ENCODE measurements around the gene MAPK10.

The MAPK10 gene

DNA sequence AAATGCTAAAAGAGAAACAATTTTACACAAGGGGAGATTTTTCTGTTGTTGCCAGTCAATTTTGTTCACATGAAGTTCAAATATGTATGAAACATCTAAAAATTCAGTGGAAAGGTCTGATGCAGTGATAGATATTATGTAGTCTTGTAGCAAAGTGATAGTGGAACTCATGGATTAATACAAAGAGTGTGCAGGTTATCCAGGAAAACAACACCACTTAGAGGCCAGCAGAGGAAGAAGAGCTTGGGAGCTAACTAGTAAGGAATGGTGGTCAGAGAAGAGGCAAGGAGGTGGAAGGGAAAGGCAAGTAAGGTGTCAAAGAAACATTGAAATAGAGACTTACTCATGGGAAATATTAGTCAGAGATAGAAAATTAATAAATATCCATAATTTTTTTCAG is 395.6 kb downstream of the MAPK10 start:
- no peak for DNase-seq

- no peak for DNase-seq
Measured at GRCh38 chr4:85963231-85963630, 396.6 kb downstream of the MAPK10 start.

DNA sequence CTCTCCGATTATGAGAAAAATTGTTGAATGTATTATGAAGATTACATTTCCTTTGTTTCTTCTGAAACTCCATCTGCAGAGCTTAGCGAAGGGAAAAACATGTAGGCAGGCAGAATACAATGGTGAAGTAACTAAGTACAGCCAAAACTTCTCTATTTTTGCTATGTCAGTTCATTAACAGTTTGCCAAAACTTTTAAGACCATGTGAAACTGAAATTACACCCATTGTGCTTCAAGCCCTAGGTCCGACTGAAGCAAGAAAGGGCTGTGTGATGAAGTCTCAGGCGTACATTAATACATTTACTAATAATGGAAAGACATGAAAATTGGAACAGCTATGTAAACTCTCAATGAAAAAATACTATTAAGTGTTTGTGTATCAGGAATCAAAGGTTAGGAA is 398.0 kb downstream of the MAPK10 start:
- DNase-seq, result no peak

DNA sequence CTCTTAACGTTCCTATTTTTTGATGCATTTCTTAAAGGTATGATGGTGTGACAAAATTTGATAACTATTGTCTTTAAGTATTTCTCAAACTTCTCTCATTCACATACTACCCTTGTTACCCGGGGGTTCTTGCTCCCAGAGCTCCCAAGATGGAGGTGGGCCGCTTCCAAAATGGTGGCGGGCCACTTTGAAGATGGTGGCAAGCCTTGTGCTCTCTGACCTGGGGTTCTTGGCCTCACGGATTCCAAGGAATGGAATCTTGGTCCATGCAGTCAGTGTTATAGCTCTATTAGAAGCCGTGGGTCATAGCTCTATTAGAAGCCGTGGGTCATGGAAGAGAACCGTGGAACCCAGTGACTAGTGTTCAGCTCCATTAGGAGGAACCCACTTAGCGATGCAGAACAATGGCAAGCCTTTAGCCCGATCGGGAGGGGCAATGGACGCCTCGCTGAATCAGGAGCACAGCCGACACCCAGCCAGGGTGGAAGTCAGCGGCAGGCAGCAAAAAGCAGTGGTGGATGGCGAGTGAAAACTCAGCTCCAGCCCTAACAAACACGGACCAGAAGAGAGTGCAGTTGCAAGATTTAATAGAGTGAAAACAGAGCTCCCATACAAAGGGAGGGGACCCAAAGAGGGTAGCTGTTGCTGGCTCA is 403.4 kb downstream of the MAPK10 start:
- no peak for DNase-seq

DNA sequence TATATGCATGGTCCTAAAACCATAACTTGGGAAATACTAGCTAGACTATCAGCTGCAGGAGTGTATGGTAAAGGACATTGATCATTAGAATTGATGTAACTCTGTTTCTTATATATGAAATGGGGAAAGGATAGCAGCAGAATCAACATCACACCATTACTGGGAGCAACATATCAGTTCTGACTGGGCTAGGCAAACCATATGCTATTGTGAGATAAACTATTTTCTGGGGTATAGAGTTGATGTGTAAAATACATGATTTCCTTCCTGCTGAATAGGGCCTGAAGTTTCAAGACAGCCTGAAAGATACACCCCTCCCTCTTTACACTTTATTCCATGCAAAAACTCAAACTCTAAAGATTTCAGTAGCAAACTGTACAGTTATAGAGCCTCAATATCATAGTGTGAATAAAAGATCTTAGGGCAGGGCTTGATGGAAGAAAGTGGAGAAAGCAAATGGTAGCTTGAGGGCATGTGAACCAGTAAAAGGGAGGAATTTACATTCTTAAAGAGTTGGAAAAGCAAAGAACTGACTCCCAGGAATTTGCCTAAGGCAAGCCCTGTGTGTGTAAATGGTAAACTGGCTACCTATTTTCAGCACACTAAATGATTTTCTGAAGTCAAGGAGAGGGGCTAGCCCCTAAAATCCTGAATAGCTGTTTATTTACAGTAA is 404.1 kb downstream of the MAPK10 start:
- DNase-seq, result no peak

GRCh38 chr4:85953651-85954018 is 406.2 kb downstream of the MAPK10 start:
- DNase-seq, result no peak

- DNase-seq, result no peak
Measured at GRCh38 chr4:85952972-85953650, 406.7 kb downstream of the MAPK10 start.

DNA sequence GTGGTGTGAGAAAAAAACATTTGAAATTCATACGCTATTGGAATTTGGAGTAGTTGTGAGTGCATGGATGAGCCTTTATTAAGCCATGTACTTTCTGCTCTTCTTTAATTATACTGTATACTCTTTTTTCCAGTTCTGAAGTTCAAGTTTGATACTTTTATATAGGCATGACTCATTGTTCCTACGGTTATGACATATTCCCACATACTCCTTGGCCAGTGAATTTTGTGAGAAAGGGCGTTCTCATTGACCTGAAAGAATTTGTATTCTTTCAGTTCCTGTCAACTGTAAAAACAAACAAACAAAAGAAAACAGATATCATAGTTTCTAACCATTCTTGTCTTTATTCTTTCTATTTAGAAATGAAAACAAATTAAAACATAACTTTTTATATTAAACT is 407.3 kb downstream of the MAPK10 start:
- no peak for DNase-seq

DNA sequence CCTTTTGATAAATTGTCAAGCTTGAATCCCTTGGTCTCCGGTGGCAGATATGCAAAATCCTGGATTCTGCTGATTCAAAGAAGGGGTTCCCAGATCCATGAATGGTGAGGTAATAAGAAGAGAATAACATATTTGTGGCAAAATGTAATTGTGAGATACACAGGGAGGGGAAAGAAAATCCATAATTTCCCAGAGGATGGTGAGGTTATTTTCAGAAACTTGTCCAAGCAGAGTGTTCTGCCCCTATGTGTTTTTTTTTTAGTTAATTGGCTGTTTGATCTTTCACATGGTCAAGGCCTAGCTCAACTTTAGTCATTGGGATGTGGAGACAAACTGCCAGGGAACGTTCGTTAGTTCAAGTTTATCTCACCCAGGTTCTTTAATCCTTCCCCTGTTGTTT is 408.8 kb downstream of the MAPK10 start:
- DNase-seq, result no peak

DNA sequence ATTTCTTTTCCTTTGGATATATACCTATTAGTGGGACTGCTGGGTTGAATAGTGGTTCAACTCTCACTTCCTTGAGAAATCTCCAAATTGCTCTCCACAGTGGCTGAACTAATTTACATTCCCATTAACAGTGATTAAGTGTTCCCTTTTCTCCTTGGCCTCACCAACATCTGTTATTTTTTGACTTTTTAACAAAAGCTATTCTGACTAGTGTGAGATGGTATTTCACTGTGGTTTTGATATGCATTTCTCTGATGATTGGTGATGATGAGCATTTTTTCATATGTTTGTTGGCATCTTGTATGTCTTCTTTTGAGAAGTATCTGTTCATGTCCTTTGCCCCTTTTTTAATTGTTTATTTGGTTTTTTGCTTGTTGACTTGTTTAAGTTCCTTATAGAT is 413.0 kb downstream of the MAPK10 start:
- DNase-seq, result no peak

DNA sequence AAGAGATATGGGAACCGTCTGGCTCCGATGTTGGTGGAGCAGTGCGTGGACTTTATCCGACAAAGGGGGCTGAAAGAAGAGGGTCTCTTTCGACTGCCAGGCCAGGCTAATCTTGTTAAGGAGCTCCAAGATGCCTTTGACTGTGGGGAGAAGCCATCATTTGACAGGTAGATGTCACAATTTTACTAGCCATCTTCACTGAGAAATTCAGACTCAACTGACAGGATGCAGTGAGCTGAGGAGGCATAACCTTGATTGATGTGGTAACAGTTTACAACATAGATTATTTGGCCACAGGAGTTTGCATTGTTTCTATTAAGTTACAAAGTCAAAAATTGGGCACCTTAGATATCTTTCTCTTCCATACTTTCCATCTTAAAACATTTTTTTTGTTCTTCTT is 417.7 kb downstream of the MAPK10 start:
- DNase-seq, result no peak

GRCh38 chr4:85940151-85940550 is 419.7 kb downstream of the MAPK10 start:
- DNase-seq, result no peak

All from activated T-cell treated with anti-CD3 and anti-CD28 coated beads, Interleukin-2, amount 50 U/mL, for 48 hours (primary cell).